GM18858 (cell line): ENCODE results near the gene PTPRD.
"Not testable (repeated sequence)": the region's sequence is repeated elsewhere in the genome, so short reads cannot be mapped to it uniquely, and the experiment has no call there.

Experiments used
- ATAC-seq: cut with Tn5 transposase; IDR thresholded peaks from one replicate; pipeline ENCODE4 v1.9.1; 2021; ENCODE audit not compliant: unreplicated experiment

The PTPRD gene

DNA sequence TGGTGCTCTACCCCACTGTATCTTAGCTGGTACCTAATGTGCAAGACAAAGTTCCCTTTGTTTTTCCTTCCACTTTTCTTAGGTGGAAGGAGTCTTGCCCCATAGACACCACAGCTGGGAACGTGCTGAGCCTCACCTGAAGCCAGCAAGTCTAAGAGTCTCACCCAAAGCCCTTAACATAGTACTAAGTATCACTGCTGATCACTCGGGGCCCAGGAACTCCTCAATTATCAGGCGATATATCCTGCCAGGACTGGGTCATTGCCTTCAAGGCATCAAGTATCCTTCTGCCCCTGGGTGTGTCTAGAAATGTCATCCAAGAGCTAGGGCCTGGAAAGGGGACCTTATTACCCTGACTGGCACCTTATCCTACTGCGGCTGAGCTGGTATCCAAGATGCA, 123.9 kb downstream of the PTPRD start:
- ATAC-seq = no peak

DNA sequence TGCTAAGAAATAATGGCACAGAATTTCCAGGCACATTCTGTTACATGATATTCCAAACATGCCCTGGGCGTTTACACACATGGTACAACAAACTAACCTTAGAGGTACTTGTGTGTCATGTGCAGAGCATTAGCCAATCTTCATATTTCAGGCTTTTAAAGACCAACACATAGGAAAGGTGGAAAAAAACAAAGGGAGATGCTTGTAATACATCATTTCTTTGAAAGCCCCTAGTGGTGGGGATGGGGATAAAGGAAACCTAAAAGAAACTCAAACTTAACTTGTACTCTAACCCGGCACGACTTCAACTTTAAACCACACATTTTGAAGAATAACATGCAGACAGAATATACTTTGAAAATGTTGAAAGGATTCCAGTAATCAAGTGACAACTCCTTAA, 133.6 kb downstream of the PTPRD start:
- no peak for ATAC-seq

DNA sequence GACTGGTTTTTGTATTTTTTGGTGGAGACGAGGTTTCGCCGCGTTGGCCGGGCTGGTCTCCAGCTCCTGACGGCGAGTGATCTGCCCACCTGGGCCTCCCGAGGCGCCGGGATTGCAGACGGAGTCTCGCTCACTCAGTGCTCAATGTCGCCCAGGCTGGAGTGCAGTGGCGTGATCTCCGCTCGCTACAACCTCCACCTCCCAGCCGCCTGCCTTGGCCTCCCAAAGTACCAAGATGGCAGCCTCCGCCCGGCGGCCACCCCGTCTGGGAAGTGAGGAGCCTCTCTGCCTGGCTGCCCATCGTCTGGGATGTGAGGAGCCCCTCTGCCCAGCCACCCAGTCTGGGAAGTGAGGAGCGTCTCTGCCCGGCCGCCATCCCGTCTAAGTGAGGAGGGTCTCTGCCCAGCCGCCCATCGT, 163.6 kb downstream of the PTPRD start:
- ATAC-seq = not testable (repeated sequence)

DNA sequence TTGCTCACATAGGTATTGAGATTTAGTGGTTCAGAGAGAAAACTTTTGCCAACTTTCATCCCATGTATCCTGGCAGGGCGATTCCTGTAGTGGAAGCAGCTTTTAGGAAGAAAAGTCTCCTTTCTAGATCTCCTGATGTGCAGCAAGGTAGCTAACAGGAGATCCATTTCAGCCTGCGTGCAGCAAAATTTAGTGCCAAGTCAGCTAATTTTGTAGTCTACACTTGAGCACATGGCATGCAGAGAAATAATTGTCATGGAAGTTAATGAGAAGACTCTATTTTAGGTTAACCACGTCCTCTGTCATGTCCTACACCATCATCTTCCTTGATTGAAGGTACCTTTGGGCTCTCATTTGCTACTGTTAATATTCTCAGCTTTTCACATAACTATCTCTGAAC, 165.8 kb downstream of the PTPRD start:
- ATAC-seq = no peak

DNA sequence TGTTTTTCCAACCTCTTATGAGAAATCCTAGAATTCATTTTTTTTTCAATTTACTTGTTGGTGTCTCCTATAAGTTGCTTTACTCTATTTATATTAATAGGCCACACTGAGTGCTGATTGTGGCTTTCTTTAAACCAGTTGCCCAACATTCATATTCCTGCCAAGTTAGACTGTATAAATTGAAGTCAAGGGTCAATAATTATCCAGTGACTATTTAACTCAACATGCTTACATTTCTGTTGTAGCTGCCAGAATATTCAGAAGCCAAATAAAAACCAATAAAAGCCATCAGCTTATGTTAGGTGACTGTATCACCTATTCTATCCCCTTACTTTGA, 169.0 kb downstream of the PTPRD start:
- no peak for ATAC-seq

DNA sequence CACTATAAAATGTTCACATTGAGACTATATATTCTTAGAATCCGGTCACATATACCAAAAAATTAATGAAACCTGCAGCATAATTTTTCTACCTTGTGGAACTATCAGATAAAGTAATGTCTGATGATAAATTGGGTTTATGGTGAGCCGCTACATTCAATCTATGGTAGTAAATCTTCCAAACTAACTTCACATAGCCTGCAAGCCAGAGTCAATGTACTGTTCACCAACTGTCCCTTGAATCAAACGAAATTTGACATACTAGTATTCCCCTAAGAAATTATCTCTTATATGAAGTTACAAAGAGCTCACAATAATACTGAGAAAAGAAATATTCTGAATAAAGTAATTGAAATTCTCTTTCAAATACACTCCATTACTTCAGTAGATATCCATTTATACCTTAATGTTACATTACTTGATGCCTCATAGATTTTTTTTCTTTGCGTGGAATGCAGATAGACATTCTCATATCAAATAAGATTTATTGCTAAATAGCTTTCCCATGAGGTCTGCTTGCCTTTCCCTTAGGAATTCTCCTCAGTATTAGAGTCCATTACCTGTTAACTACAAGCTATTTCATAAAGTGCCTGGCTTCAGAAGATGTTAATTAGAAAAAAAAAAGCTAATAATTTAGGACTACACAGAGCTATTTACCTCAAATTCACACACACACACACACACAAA, 169.5 kb downstream of the PTPRD start:
- ATAC-seq = no peak

DNA sequence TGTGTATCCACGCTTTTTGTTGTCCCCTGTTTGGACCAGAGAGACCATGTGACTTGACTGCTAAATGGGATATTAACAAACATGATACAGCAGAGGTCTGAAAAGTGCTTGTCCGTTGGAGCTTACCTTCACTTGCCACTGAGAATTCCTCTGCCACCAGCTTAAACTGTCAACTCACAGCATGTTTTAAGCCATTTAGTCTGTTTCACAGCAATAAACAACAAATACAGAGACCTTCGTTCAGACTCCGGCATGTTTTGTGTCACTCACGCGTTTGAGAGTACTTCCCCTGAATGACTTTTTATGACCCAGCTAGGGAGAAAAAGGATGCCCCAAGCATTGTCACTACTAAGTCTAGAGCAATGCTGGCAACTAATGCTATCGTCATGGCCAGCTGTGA, 173.8 kb downstream of the PTPRD start:
- ATAC-seq = no peak

DNA sequence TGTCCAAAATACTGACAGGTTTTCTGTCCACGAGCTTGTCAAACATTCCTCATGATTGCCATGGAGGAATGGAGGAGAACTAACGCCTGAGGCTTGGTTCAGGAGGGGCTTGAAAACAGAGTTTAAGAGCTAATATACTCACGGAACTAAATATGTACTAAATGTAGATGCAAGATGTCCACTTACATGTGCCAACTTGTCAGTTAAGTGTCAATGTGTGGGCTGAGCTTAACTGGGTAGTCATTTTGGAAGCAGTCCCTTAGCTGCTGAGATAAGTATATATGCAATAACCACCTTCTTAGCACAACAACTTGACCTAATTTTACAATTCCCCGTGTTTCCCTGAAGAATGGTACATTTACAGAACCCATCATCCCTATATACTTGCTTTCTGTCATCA, 176.0 kb downstream of the PTPRD start:
- ATAC-seq = no peak

DNA sequence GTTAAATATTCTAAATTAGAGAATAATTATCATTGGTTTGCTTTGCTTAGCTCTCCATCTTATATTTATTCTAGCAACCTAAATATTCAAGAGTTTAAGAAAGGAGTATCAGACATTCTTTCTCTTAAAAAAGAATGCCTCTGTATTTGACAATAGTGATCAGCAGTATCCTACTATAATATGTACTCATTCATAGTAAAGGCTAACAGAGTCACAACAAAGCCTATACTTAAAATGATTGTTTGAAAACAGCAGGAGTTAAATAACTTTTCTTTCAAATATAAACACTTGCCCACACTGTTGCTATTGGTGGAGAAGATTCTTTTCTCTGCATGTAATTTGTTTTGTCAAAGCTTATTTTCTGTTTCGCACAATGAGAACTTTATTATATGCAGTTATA, 178.4 kb downstream of the PTPRD start:
- ATAC-seq = no peak

DNA sequence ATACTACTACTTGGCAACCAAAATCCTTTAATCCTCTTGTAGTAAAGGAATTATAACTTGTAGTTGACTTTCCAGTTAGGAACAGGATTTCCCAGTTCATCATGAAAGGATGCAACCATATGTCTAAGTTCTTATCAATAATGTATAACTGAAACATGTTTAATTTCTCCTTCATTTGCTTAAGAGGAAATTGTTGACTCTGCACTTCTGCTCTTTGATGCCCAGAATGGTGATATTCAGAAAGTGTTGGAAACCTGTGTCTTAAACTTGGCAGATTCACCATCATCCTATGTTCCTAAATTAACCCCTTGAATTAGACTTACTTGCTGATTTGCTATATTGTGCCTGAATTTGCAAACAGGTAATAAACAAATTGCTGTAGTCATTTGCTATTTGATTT, 201.5 kb downstream of the PTPRD start:
- ATAC-seq = no peak

DNA sequence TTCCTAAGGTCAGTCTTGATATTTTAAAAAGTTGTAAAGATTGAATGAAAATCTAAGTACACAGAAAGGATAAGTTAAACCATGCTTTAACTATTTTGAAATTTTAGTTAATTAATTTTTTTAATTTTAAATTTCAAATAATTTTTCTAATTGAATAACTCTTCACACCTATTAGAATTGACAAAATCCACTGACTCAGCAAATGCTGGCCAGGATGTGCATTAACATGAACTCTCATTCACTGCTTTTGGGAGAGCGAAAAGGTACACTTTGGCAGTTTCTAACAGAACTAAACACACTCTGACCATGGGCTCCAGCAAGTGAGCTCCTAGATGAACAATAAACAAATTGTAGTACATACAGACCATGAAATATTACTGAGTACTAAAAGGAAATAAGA, 209.5 kb downstream of the PTPRD start:
- ATAC-seq = no peak

DNA sequence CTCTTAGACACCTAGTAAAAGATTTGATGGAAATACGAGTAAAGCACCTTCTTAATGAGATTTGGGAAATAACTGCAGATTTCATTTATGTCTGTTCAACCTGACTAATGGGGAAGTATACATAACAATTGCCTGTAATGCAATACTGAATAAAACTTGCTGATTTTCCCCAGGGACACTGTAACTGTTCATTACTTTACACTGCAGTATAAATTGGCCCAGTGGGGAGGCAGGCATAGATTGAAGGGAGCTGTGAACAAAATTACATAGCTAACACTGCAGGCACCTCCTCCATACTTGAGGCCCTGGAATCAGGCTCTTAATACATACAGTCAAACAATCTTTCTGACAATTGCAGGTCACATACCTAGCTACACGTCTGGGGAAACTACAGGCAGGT, 216.2 kb downstream of the PTPRD start:
- ATAC-seq = no peak

DNA sequence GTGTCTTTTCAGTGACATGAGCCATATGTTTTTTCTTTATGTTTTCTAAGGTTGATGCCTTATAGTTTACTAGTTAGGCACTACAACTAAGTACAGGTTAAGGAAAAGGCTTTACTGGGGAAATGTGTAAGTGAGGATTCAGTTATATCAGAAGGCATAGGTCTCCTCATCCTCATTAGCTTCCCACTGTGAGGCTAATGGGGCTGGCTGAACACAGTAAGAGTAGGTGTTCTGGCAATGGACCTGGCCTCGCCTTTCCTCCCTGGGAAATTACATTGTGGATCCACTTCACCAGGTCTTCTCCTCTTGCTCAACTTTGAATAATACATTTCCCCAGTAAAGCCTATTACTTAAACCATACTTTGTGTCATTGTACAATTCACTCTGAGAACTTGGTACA, 225.5 kb downstream of the PTPRD start:
- no peak for ATAC-seq

DNA sequence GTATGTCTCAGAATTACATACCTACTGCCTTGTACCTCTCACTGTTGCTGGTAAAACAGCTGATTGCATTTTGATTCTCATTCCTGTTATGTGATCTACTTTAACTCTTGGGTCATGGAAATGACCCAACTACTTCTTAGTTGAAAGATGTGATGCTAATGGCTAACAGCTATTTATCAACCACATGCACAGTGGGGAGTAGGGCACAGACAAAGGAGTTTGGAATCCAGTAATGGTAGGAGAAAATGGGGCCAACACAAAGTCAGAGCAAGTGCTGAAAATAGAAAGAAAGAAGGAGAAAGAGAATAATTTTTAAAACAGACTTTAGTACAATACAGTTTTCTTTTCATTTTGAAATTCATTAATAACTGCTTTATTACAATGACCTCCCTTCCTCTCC, 241.0 kb downstream of the PTPRD start:
- ATAC-seq = no peak

DNA sequence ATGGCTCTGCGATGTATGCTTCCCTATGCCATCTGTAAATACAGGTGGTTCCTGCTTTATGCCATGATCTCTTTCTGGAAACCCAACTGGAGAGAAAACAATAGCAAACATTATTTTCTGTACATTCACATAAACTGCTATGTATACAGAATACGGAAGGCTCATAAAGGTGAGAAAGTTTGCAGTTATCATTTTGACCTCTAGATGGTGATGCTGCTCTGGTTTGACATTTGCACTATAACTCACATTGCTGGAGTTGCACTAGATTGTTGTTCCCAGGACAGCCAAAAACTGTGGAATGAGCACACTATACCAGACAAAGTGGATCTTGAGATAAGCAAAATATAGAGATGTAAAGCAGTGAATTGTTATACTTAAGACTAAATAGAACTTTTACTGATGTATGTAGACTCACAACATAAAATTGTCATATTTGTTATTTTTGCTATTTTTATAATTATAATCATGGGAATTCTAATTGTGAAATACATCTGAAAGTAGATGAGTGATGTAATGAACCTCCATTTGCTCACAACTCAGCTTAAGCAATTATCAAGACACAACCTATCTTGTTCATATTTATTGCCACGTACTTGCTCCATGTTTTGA, 246.5 kb downstream of the PTPRD start:
- ATAC-seq = peak; percentile 96

DNA sequence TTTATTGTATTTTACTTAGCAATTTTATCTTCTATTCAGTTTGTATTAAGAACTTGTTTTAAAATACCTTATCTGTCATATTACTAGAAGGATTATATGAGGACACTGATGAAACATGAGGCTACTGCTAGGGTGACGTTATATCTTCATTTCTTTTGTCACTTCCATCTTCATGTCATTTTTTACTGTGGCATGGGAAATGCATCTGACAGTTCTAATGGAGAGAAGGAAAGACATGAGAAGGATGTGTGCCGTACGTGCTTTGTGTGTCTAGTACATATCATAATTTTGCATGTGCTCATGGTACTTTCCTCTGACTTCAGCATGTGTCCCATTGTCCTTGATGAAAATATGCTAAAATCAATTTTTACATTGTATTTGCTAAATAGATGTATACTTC, 258.2 kb downstream of the PTPRD start:
- ATAC-seq = no peak

DNA sequence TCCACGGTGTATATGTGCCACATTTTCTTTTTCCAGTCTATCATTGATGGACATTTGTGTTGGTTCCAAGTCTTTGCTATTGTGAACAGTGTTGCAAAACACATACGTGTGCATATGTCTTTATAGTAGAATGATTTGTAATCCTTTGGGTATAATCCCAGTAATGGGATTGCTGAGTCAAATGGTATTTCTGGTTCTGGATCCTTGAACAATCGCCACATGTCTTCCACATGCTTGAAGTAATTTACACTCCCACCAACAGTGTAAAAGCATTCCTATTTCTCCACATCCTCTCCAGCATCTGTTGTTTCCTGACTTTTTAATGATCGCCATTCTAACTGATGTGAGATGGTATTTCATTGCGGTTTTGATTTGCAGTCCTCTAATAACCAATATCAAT, 267.2 kb downstream of the PTPRD start:
- ATAC-seq = not testable (repeated sequence)

DNA sequence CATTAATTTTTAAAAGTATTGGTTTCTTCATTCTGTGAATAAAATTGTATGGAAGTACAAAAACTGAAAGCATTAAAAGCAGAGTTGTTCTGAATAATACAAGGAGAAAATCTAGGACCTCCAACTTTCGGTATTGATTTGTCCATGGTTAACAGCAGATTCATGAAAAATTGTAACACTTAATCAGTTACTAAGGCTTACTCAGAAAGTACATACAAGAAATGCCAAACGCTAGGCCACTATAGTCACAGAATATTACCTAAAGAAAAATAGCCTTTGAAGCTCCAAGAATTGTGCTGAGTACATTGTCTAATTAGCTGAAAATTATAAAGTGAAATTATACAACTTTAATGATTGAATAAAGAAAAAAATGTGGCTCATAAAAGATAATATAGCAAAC, 271.7 kb downstream of the PTPRD start:
- ATAC-seq = no peak

DNA sequence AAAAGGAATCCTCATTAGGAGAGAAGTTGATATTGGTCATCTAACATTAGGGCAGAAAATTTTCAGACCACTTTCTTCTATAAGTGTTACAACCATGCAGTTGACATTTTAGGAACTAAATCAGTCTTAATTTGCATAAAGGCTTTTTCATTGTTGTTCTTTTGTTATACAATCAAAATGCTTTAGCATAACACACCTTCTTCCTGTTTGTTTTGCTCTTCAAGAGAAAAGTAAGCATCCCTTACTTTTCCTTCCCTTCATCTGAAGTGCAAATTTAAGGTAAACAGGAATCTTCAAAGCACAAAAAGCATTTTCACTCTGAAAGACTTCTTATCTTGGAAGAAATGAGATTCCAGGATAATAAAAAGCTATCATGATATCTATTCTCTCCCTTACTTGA, 273.6 kb downstream of the PTPRD start:
- no peak for ATAC-seq

DNA sequence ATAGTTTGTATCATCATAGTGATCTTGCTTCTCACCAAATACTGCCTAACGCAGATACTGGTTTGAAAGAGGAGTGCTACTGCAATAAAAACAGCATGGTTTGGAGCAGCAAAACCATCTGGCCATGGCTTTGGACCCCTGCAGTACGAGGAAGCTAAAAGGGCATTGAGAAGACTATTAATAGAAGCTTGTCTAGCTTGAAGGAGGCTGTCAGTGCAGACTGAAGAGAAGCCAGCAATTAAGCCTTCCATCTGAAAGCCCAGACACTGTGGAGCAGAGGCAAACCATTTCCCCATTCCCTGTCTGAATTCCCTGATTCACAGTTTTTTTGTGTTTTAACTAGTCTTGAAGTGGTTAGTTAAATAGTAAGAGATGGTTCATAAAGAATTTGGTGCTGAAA, 281.6 kb downstream of the PTPRD start:
- no peak for ATAC-seq

DNA sequence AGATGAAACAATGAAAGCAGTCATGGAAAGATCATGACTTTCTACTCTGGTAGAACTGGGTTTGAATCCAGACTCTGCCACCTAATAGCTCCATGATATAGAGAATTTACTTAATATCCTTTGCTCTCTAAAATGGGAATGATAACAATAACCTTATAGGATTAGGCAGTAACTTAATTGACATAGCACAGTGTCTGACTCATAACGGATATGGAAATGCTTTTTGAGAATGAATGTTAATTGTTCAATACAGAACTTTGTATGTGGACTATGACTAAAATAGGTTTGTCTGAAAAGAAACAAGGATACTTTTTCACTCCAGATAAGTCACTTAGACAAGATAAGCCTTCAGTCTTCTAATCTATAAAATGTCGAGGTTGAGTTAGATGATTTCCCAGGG, 330.7 kb downstream of the PTPRD start:
- ATAC-seq = no peak

DNA sequence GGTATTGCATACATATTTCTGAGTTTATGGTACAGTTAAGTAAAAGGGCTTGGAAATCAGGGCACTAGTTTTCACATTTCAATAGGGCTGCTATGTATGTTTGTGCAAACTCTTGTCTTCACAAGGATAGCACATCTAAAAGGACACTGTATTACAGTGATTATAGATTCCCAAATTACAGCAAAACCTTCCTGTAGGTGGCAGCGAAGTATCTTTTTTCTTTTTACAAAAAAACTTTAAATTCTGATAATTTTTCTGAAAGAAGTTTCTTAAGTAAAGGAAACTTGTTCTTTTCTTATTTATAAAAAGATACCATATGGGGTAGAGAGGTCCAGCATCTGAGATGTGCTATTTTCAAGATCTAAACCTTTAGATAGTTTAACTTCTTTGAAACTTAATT, 337.8 kb downstream of the PTPRD start:
- no peak for ATAC-seq

DNA sequence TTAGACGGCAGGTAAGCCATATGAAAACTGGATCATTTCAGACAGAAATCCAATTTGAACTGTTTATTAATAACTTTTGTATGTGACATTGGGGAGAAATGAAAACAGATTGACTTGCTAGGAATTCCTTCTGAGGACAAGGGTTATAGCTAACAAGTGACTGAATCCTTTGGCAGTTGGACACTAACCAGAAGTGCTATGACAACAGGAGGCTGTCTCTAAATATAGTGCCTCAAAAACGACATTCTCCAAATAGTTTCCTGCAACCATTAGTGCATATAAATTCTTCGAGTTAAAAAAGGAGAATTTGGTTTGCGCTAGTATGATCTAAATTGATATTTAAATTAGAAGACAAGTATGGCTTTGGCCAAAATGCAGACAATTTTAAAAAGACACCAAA, 338.6 kb downstream of the PTPRD start:
- no peak for ATAC-seq
